Ascending aorta (tissue), 2 donors: Measurements from ENCODE around the gene CCNL2. TPM values are rescaled to one million over a fixed set of nuclear protein-coding genes. Genes with fewer than 3 reads are reported as not detected.
A peak's percentile ranks its signal among the peaks of the same experiment; 100 is the strongest.

Source experiments
- DNase-seq, 2 donors: peaks; one replicate each; pipeline ENCODE4 v3.0.0-alpha.2; 2019; ENCODE audit warnings: low spot score in 2 of 2
- H3K27ac ChIP-seq, 2 donors: fragments of 200-600 bp; sonication (generic); one replicate each; pipeline ENCODE4 v1.5.1; 2016 to 2017; ENCODE audit warnings: mild to moderate bottlenecking in 1 of 2
- H3K27me3 ChIP-seq: fragments of 200-600 bp; sonication (generic); one replicate; pipeline ENCODE4 v1.5.1; 2017
- H3K36me3 ChIP-seq, 2 donors: fragments of 200-600 bp; sonication (generic); one replicate each; pipeline ENCODE4 v1.5.1; 2016
- H3K4me1 ChIP-seq, 2 donors: fragments of 200-600 bp; sonication (generic); one replicate each; pipeline ENCODE4 v1.5.1; 2016 to 2017; ENCODE audit warnings: mild to moderate bottlenecking in 1 of 2
- H3K4me3 ChIP-seq, 2 donors: fragments of 200-600 bp; sonication (generic); one replicate each; pipeline ENCODE4 v1.5.1; 2016 to 2017; ENCODE audit warnings: mild to moderate bottlenecking in 1 of 2
- H3K9me3 ChIP-seq, 2 donors: fragments of 200-600 bp; sonication (generic); one replicate each; pipeline ENCODE4 v1.5.1; 2016
- CTCF ChIP-seq, 3 experiments: fragments of 200-600 bp in 2 of 3; fragments of 450-650 bp in 1 of 3; sonication (generic) in 2 of 3; IDR thresholded peaks; one replicate each; pipeline ENCODE4 v1.5.1; 2016 to 2019; ENCODE audit warnings: antibody characterized with exemption in 3 of 3, mild to moderate bottlenecking in 1 of 3, moderate library complexity in 1 of 3
- intact Hi-C: fragments of 100-400 bp; cut with DNase I; formaldehyde crosslinking; loops from one replicate; pipeline ENCODE4 v1.15.1; 2023
- total RNA-seq: library from RNA; depleted of rRNA; stranded (reverse); fragments of >200 nt; gene quantifications from one replicate; pipeline ENCODE4 v1.1.0, GENCODE V29; 2016

The CCNL2 gene
- total RNA-seq, 1 donor from 2014 or later, result 150 TPM

- Histone ChIP-seq H3K36me3 (no peaks in the 10 kb centered on the region), H3K4me3 (no peak overlapping the region), H3K9me3 (no peaks in the 10 kb centered on the region), H3K27ac (no peak overlapping the region), H3K27me3 (no peaks in the 10 kb centered on the region), H3K4me1 (peaks cover 0 to 2% of the 10 kb centered on the region in 2 donors)
- no peak for TF ChIP-seq CTCF (IDR thresholded peaks at IDR 0.05)
- intact Hi-C loops, result no loop called here
- DNase-seq, result peak in 1 of 2 donors; percentile 58
Observed at GRCh38 chr1:1422465-1423244, 23.5 kb upstream of the CCNL2 start.

- intact Hi-C loops, result no loop called here
- TF ChIP-seq CTCF (IDR thresholded peaks at IDR 0.05), result no peak
- DNase-seq, result no peak
- H3K4me1 ChIP-seq, result no peaks in the 10 kb centered on the region
- H3K27me3 ChIP-seq, result no peaks in the 10 kb centered on the region
- H3K36me3 ChIP-seq, result no peaks in the 10 kb centered on the region
- H3K9me3 ChIP-seq, result no peaks in the 10 kb centered on the region
- H3K4me3 ChIP-seq, result no peak overlapping the region
- H3K27ac ChIP-seq, result no peak overlapping the region
Observed at GRCh38 chr1:1421907-1422464, 22.9 kb upstream of the CCNL2 start.

- Histone ChIP-seq H3K9me3 (no peaks in the 10 kb centered on the region), H3K36me3 (no peaks in the 10 kb centered on the region), H3K27me3 (no peaks in the 10 kb centered on the region), H3K4me3 (peak within 1 kb of the TSS; percentile 21 to 48), H3K4me1 (no peaks in the 10 kb centered on the region), H3K27ac (no peak within 1 kb of the TSS)
- DNase-seq, result no peak
- TF ChIP-seq CTCF (IDR thresholded peaks at IDR 0.05), result no peak
- intact Hi-C loops, result no loop called here
Observed at GRCh38 chr1:1421147-1421906, 22.2 kb upstream of the CCNL2 start, which contains the start of gene ANKRD65. TSS of gene ANKRD65 (minus strand) at chr1:1421276. CDS start at chr1:1421005, 271 bp downstream.

GRCh38 chr1:1420654-1421141, 21.6 kb upstream of the CCNL2 start:
- H3K4me3 ChIP-seq, result peak overlapping the region; percentile 21 to 48
- no peaks in the 10 kb centered on the region for H3K9me3 ChIP-seq
- no peak overlapping the region for H3K27ac ChIP-seq
- no peak for TF ChIP-seq CTCF (IDR thresholded peaks at IDR 0.05)
- intact Hi-C loops, result no loop called here
- H3K36me3 ChIP-seq, result no peaks in the 10 kb centered on the region
- no peaks in the 10 kb centered on the region for H3K27me3 ChIP-seq
- no peaks in the 10 kb centered on the region for H3K4me1 ChIP-seq
- no peak for DNase-seq

- no peak for DNase-seq
- peak overlapping the region; percentile 21 to 48 for H3K4me3 ChIP-seq
- H3K27ac ChIP-seq, result no peak overlapping the region
- intact Hi-C loops, result no loop called here
- no peaks in the 10 kb centered on the region for H3K36me3 ChIP-seq
- H3K9me3 ChIP-seq, result no peaks in the 10 kb centered on the region
- no peak for TF ChIP-seq CTCF (IDR thresholded peaks at IDR 0.05)
- no peaks in the 10 kb centered on the region for H3K4me1 ChIP-seq
- no peaks in the 10 kb centered on the region for H3K27me3 ChIP-seq
Observed at GRCh38 chr1:1419813-1420653, 20.9 kb upstream of the CCNL2 start.
